ENCODE data around the gene KLF8. TPM values are rescaled to one million over a fixed set of nuclear protein-coding genes. Genes with fewer than 3 reads are reported as not detected.

The KLF8 gene
- total RNA-seq, 1 experiment from 2014 or later = 1.2 TPM

DNA sequence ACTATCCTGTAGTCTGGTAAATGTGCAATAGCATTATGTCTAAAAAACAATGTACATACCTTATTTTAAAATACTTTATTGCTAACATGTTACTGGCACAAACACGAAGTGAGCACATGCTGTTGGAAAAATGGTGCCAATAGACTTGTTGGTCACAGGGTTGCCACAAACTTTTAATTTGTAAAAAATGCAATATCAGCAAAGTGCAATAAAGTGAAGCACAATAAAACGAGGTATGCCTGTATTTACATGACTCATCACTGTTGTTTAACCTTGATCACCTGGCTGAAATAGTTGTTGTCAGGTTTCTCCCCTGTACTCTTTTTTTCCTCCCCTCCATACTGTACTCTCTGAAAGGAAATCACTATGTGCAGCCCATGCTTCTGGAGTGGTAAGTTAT, 56.5 kb downstream of the KLF8 start:
- Histone ChIP-seq H3K9me3 (ENCODE audit: control insufficient read depth in 1 of 2, insufficient read depth in 1 of 2, low read depth in 1 of 2, low read length in 2 of 2) (no peaks in the 10 kb centered on the region), H3K79me2 (ENCODE audit: insufficient read depth, low read length) (no peaks in the 10 kb centered on the region), H3K36me3 (ENCODE audit: control insufficient read depth in 1 of 2, insufficient read depth in 2 of 2, low read length in 2 of 2) (no peaks in the 10 kb centered on the region), H3K27me3 (ENCODE audit: insufficient read depth, low read length) (no peaks in the 10 kb centered on the region), H3K4me2 (ENCODE audit: low read length) (no peak overlapping the region), H2AFZ (ENCODE audit: low read depth, low read length, poor library complexity, severe bottlenecking) (no peak overlapping the region), H3K4me3 (replicated peaks in 1 of 2; ENCODE audit: low read depth in 1 of 2, low read length in 2 of 2) (no peak overlapping the region), H3K27ac (ENCODE audit: low read depth, low read length) (no peak overlapping the region), H3K9ac (ENCODE audit: low read length) (no peak overlapping the region), H3K9me2 (ENCODE audit: insufficient read depth) (no peaks in the 10 kb centered on the region), H4K20me1 (ENCODE audit: insufficient read depth) (no peaks in the 10 kb centered on the region), H3K4me1 (ENCODE audit: control insufficient read depth in 1 of 2, insufficient read depth in 2 of 2, low read length in 2 of 2) (no peaks in the 10 kb centered on the region)
- intact Hi-C loops (cut with micrococcal nuclease) = loop anchor here (10.0 kb wide), 1 partner anchor 686 kb away; no protein-coding TSS in a partner anchor
- ChIA-PET RAD21 (ENCODE audit: low non-redundant PET in 1 of 2, low total read pairs in 2 of 2, uncharacterized antibody in 2 of 2, unreplicated experiment in 2 of 2) (no interaction called here), CTCF (no interaction called here), POLR2A (no interaction called here)
- DNase-seq (ENCODE audit: low read depth, low spot score) = no peak
- no peak for ATAC-seq
- no peak for TF ChIP-seq ELF1 (IDR thresholded peaks at IDR 0.05; ENCODE audit: borderline replicate concordance, low read depth)
- no peak for TF ChIP-seq CEBPB (IDR thresholded peaks at IDR 0.05; ENCODE audit: low read depth)
- TF ChIP-seq FOSL1 (IDR thresholded peaks at IDR 0.05; ENCODE audit: low read depth) = no peak
- TF ChIP-seq EZH2phosphoT487 (IDR thresholded peaks at IDR 0.05; ENCODE audit: borderline replicate concordance) = no peak
- no peak for TF ChIP-seq SRF (IDR thresholded peaks at IDR 0.05; ENCODE audit: low read depth)
- TF ChIP-seq RAD21 (IDR thresholded peaks at IDR 0.05; ENCODE audit: low read depth) = no peak
- no peak for TF ChIP-seq ZNF274 (IDR thresholded peaks at IDR 0.05; ENCODE audit: low read depth, low read length)
- no peak for TF ChIP-seq EZH2 (IDR thresholded peaks at IDR 0.05)
- TF ChIP-seq SIN3A (IDR thresholded peaks at IDR 0.05; ENCODE audit: low read depth) = no peak
- TF ChIP-seq, protein P1, sequence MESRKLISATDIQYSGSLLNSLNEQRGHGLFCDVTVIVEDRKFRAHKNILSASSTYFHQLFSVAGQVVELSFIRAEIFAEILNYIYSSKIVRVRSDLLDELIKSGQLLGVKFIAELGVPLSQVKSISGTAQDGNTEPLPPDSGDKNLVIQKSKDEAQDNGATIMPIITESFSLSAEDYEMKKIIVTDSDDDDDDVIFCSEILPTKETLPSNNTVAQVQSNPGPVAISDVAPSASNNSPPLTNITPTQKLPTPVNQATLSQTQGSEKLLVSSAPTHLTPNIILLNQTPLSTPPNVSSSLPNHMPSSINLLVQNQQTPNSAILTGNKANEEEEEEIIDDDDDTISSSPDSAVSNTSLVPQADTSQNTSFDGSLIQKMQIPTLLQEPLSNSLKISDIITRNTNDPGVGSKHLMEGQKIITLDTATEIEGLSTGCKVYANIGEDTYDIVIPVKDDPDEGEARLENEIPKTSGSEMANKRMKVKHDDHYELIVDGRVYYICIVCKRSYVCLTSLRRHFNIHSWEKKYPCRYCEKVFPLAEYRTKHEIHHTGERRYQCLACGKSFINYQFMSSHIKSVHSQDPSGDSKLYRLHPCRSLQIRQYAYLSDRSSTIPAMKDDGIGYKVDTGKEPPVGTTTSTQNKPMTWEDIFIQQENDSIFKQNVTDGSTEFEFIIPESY (IDR thresholded peaks at IDR 0.05; ENCODE audit: extremely low read depth, insufficient replicate concordance, low read length) = no peak
- no peak for TF ChIP-seq REST (IDR thresholded peaks at IDR 0.05; ENCODE audit: low read depth)
- TF ChIP-seq CBX3 (IDR thresholded peaks at IDR 0.05; ENCODE audit: low read depth) = no peak
- no peak for TF ChIP-seq ATF3 (IDR thresholded peaks at IDR 0.05)
- no peak for TF ChIP-seq EGR1 (IDR thresholded peaks at IDR 0.05; ENCODE audit: low read depth)
- no peak for TF ChIP-seq YY1 (IDR thresholded peaks at IDR 0.05; ENCODE audit: extremely low read depth, insufficient replicate concordance, low read depth, low read length)
- BruUV-seq (replicated peaks) = no TSS peak

Data from HCT116 (cell line).